Right atrium auricular region (tissue), 2 donors: Measurements from ENCODE around the gene TNPO3. TPM values are rescaled to one million over a fixed set of nuclear protein-coding genes. Genes with fewer than 3 reads are reported as not detected.

Experiments
- DNase-seq: peaks from one replicate; pipeline ENCODE4 v3.0.0-alpha.2; 2019; ENCODE audit warnings: low spot score
- H3K27ac ChIP-seq, 2 donors: fragments of 200-600 bp; sonication (generic); 1 replicate in 1 of 2; 2 replicates in 1 of 2; pipeline ENCODE4 v1.5.1; 2016 to 2019
- H3K27me3 ChIP-seq, 2 donors: fragments of 200-600 bp; sonication (generic); one replicate each; pipeline versions ENCODE4 v1.5.1 to v1.6.0; 2017 to 2019
- H3K36me3 ChIP-seq: fragments of 200-600 bp; sonication (generic); one replicate; pipeline ENCODE4 v1.5.1; 2016
- H3K4me1 ChIP-seq, 2 donors: fragments of 200-600 bp; sonication (generic); one replicate each; pipeline versions ENCODE4 v1.5.1 to v1.6.0; 2017 to 2019
- H3K4me3 ChIP-seq, 2 donors: fragments of 200-600 bp; sonication (generic); 1 replicate in 1 of 2; 2 replicates in 1 of 2; pipeline ENCODE4 v1.5.1; 2017 to 2019; ENCODE audit warnings: mild to moderate bottlenecking in 1 of 2, moderate library complexity in 1 of 2
- H3K9me3 ChIP-seq, 2 donors: fragments of 200-600 bp; sonication (generic); one replicate each; pipeline ENCODE4 v1.5.1; 2019
- total RNA-seq, 2 donors: library from RNA; depleted of rRNA; stranded (reverse); fragments of >200 nt; gene quantifications; one replicate each; pipeline ENCODE4 v1.1.0, GENCODE V29; 2016
- TF ChIP-seq, protein P1 (sequence below), 2 donors: fragments of 200-600 bp; sonication (generic); IDR thresholded peaks; one replicate each; pipeline ENCODE4 v1.5.1; 2019; ENCODE audit warnings: antibody characterized with exemption in 2 of 2

Gene TNPO3
- total RNA-seq, 2 donors from 2014 or later, result 23.5 to 23.6 TPM

DNA sequence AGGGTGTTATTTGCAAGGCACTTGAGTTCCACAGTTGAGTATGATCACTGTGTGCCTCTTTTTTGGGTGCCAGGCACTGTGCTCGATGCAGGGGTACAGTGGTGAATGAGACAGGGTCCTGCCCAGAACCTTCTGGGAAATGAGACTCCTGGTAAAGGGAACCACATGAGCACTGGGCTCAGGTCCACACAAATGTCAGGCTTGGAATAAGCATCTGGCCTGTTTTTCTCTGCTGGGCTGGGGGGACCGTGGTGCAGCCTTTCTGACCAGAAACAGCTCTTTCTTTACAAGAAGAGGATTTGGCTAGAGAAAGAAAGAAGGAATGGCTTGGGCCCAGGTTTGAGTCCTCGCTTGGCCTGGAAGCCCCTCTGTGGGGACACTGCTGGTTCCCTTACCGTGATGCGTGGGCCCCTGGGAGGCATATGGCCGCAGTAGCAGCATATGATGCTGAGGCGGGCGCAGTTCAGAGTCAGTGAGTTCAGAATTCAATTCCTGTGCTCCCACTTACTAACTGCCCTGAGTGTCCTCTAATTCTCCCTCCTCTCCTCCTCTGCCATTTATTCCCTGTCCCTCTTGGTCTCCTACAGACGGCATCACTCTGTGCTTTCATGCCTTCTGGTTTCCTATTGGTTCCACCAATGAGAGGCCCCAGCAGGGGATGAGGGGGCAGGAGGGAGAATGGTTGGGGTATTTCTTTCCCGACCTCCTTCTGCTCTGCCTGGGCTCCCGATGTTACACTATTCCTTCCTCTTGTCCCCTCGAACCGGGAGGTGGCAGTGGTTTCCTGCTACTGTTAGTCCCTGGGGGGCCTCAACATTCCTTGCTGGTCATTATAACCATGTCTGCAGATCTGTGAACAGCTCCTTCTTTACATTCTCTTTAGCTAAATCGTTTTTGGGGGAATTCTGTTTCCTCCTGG, 134.8 kb downstream of the TNPO3 start:
- no peaks in the 10 kb centered on the region for H3K9me3 ChIP-seq
- H3K27me3 ChIP-seq, result peaks cover 8 to 9% of the 10 kb centered on the region in 2 donors
- peaks cover 0 to 12% of the 10 kb centered on the region in 2 donors for H3K4me1 ChIP-seq
- no peak overlapping the region for H3K27ac ChIP-seq
- H3K4me3 ChIP-seq, result no peak overlapping the region
- no peak for DNase-seq
- TF ChIP-seq, protein P1, sequence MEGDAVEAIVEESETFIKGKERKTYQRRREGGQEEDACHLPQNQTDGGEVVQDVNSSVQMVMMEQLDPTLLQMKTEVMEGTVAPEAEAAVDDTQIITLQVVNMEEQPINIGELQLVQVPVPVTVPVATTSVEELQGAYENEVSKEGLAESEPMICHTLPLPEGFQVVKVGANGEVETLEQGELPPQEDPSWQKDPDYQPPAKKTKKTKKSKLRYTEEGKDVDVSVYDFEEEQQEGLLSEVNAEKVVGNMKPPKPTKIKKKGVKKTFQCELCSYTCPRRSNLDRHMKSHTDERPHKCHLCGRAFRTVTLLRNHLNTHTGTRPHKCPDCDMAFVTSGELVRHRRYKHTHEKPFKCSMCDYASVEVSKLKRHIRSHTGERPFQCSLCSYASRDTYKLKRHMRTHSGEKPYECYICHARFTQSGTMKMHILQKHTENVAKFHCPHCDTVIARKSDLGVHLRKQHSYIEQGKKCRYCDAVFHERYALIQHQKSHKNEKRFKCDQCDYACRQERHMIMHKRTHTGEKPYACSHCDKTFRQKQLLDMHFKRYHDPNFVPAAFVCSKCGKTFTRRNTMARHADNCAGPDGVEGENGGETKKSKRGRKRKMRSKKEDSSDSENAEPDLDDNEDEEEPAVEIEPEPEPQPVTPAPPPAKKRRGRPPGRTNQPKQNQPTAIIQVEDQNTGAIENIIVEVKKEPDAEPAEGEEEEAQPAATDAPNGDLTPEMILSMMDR (IDR thresholded peaks at IDR 0.05), result no peak
- H3K36me3 ChIP-seq, result no peaks in the 10 kb centered on the region

DNA sequence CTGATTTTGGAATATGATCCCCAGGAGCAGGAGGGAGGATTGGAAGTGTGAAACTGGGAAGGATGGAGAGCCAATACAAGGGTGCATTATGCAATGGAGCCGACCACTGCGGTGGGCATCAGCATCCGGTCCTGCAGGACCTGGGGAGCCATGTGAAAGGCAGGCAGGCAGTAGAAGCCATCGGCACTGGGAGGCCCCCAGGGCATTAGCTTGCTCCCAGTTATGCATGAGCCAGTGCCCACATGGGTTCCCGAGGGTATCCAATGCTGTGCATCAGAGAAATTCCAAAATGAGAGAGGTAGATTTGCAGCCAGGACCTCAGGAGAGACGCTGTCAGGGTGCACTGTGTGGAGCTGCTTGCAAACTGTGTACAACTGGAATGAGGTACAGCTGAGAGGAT, 135.7 kb downstream of the TNPO3 start:
- TF ChIP-seq, protein P1 (IDR thresholded peaks at IDR 0.05), result no peak
- Histone ChIP-seq H3K4me3 (no peak overlapping the region), H3K27ac (no peak overlapping the region), H3K4me1 (peaks cover 0 to 18% of the 10 kb centered on the region in 2 donors), H3K9me3 (no peaks in the 10 kb centered on the region), H3K27me3 (peaks cover 8 to 13% of the 10 kb centered on the region in 2 donors), H3K36me3 (no peaks in the 10 kb centered on the region)
- DNase-seq, result no peak

DNA sequence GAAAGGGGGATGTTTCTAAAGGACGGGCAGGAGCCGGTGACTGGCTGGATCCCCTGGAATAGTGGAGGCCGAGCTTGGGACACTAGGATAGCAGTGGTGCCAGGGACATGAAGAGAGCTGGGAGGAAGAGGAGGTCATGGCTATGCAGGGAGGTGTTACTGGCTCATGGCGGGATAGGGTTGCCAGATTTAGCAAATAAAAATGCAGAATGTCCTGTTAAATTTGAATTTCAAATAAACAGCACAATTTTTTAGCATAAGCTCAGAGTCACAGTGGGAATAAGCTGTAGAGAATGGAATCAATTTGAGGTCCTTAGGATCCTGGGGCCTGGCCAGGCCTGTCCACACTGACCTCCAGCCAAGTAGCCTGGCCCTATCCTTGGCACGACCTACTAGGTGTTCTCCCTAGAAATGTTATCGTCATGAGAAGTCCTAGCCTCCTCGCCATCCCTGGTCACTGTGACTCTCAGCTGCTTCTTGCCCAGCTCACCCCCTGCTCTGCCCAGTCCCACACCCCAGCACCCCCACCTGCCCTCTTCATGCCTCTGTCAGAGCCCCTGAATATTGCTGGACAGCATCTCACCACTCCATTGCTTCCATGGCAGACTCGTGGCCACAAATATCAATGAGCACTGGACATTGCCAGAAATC, 136.8 kb downstream of the TNPO3 start:
- TF ChIP-seq, protein P1 (IDR thresholded peaks at IDR 0.05), result no peak
- H3K36me3 ChIP-seq, result no peaks in the 10 kb centered on the region
- H3K4me1 ChIP-seq, result peaks cover 0 to 18% of the 10 kb centered on the region in 2 donors
- H3K27ac ChIP-seq, result no peak overlapping the region
- no peak overlapping the region for H3K4me3 ChIP-seq
- no peak for DNase-seq
- H3K9me3 ChIP-seq, result no peaks in the 10 kb centered on the region
- H3K27me3 ChIP-seq, result peaks cover 13% of the 10 kb centered on the region in 2 donors

DNA sequence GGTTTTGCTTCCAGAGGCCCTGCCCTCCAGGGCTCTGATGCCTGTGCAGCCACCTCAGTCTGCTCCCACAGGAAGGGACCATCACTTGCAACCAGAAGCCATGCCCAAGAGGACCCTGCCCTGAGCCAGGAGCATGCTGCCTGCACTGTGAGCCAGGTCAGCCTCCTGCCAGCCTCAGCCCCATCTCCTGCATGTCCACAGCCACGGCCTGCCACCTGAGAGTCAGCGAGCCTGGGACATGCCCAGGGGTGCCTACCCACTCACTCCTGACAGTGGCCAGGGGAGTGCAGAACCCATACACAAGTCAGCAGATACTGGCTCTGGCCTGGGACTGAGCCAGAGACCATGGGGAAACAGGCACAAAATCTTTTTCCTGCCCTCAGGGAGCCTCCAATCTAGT, 137.8 kb downstream of the TNPO3 start:
- H3K4me3 ChIP-seq, result no peak overlapping the region

DNA sequence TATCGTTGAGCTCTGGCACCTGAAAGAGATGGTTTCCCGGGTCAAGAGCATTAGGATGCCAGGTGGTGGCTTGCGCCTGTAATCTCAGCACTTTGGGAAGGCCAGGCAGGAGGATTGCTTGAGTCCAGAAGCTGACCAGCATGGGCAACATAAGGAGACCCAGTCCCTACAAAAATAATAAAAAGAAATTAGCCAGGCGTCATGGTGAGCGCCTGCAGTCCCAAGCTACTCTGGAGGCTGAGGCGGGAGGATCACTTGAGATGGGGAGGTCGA, 138.3 kb downstream of the TNPO3 start:
- Histone ChIP-seq H3K27me3 (peaks cover 13% of the 10 kb centered on the region in 2 donors), H3K27ac (no peak overlapping the region), H3K4me1 (peaks cover 0 to 18% of the 10 kb centered on the region in 2 donors), H3K4me3 (no peak overlapping the region), H3K36me3 (no peaks in the 10 kb centered on the region), H3K9me3 (no peaks in the 10 kb centered on the region)
- TF ChIP-seq, protein P1 (IDR thresholded peaks at IDR 0.05), result no peak
- DNase-seq, result no peak

More for the DNA sequence above, 137.8 kb downstream of the TNPO3 start:
- TF ChIP-seq, protein P1 (IDR thresholded peaks at IDR 0.05), result no peak
- H3K36me3 ChIP-seq, result no peaks in the 10 kb centered on the region
- H3K9me3 ChIP-seq, result no peaks in the 10 kb centered on the region
- H3K4me1 ChIP-seq, result peaks cover 0 to 18% of the 10 kb centered on the region in 2 donors
- DNase-seq, result no peak
- no peak overlapping the region for H3K27ac ChIP-seq
- H3K27me3 ChIP-seq, result peaks cover 13% of the 10 kb centered on the region in 2 donors
